NCI-H2107 (cell line): Measurements from ENCODE around the gene FAM98B.
"Not testable (repeated sequence)": the region's sequence is repeated elsewhere in the genome, so short reads cannot be mapped to it uniquely, and the experiment has no call there.

Experiments used
- DNase-seq: peaks from one replicate; lab custom pipeline; 2025; lab: John Stamatoyannopoulos, UW

FAM98B gene

GRCh38 chr15:38453971-38454695, at the start of gene FAM98B:
TSS of gene FAM98B (plus strand) at chr15:38454127. CDS start at chr15:38454162, 35 bp downstream.
- peak; percentile 21 for DNase-seq

GRCh38 chr15:38406436-38406835, 47.5 kb upstream of the FAM98B start:
- no peak for DNase-seq

DNA sequence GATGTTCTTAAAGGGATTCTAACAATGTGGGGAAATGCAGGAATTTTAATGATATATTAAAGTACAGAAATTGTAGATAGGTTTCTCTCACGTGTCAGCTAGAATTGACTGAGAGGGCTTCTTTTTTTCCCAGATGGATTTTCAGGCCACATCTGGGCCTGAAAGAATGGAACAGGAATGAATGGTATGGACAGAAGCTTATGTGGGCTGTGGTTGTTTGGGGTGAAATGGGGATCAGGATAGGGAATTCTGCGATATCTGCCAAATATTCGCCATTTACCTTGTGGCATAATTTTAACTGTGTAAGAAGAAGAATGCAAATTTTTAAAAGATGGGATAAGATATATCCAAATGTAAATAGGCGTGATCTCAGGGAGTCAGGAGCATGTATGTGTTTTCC, 45.4 kb upstream of the FAM98B start:
- DNase-seq: no peak

GRCh38 chr15:38411902-38412301, 42.0 kb upstream of the FAM98B start:
- DNase-seq: no peak

DNA sequence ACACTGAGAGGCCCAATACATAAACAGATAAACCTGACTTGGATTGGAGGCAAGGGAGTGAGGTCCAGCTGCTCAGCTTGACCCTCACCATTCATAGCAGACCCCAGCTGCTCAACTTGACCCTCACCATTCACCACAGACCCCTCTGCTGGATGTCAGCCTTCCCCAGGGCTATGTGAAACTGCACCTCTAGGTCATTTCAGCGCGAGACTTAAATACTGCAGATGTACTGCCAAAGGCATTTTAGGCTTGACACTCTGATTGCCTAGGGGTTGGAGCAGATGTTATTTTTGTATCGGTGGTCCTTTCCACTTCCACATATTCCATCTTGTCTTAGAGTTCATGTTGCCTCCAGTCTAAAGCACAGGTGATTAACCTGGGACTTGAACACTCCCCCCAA, 41.5 kb upstream of the FAM98B start:
- DNase-seq: no peak

- DNase-seq: no peak
These were observed 39.6 kb upstream of the FAM98B start for GRCh38 chr15:38414357-38414756.

DNA sequence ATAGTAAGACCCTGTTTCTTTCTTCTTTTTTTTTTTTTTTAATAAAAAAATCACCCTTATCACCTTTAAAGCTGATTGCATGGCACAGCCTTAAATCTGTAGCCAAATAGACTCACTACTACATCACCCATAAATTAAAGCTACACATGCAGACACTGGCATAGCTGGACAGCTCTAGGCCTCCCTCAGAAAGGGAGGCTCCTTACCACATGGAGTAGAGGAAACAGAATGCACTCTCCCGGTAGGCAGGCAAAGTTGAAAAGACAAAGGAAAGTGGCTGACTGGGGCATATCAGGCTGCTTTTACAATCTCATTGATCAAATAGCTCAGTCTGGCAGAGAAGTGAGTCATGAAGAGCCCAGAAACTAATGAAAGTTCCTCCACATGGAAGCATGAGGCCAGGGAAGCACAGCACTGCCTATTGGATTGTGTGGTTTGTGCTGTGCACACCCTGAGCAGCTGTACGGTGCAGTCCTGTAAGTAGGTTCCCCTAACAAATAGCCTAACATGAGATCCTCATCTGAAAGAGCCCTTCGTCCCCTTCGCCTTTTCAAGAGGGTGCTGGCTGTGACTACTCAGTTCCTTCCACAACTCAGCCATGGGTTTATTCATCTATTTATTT, 32.7 kb upstream of the FAM98B start:
- no peak for DNase-seq

- DNase-seq: no peak
These were observed 29.8 kb upstream of the FAM98B start for GRCh38 chr15:38424101-38424552.

DNA sequence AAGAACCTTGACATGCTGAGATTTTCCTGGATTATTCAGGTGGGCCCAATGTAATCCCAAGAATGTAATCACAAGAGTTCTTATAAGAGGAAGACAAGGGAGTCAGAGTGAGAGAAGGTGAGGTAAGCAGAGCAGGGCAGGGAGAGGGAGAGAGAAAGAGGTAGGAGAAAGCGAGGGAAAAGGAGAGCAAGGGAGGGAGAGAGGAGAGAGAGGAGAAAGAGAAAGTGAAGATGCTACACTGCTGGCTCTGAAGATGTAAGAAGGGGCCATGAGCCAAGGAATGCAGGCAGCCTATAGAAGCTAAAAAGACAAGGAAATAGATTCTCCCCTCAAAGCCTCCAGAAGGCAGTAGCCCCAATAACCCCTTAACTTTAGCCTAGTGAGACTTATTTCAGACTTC, 28.7 kb upstream of the FAM98B start:
- no peak for DNase-seq

DNA sequence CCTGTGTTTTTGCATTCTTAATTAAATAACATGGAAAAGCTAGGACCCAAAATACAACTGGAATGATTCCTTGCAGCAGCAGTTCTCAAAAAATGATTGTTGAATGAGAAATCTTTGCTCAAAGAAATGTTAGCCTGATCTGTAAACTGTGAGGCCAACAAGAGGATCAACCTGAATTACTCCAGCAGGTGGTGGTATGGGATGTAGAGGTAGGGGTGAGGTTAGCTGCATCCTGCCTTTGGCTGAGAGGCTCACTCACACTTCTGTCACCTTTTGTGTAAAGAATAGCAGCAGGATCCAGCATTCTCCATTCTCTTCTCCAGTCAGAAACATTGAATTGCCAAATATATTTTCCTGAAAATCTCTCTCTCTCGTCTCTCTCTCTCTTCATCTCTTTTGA, 26.5 kb upstream of the FAM98B start:
- no peak for DNase-seq

GRCh38 chr15:38430106-38430760, 23.7 kb upstream of the FAM98B start:
- no peak for DNase-seq

DNA sequence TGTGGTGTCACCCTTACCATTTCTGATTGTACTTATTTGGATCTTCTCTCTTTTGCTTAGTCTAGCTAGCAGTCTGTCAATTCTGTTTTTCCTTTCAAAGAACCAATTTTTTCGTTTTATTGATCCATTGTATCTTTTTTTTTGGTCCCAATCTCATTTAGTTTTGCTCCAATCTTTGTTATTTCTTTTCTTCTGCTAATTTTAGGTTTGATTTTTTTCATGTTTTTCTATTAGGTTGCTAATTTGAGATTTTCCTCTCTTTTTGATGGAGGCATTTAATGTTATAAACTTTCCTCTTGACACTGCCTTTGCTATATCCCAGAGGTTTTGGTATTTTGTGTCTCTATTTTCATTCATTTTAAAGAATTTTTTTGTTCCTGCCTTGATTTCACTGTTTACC, 16.9 kb upstream of the FAM98B start:
- DNase-seq: no peak

DNA sequence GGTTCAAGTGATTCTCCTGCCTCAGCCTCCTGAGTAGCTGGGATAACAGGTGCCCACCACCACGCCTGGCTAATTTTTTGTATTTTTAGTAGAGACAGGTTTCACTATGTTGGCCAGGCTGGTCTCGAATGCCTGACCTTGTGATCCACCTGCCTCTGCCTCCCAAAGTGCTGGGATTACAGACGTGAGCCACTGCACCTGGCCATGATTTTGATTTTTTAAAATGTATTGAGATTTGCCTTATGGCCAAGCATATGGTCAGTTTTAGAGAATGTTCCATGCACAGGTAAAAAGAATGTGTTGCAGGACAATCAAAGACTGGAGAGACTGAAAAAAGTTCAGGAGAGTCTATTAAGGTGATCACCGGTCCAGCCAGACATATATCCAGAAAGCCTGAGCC, 16.3 kb upstream of the FAM98B start:
- not testable (repeated sequence) for DNase-seq

GRCh38 chr15:38438031-38438986, 15.6 kb upstream of the FAM98B start:
- DNase-seq: no peak

DNA sequence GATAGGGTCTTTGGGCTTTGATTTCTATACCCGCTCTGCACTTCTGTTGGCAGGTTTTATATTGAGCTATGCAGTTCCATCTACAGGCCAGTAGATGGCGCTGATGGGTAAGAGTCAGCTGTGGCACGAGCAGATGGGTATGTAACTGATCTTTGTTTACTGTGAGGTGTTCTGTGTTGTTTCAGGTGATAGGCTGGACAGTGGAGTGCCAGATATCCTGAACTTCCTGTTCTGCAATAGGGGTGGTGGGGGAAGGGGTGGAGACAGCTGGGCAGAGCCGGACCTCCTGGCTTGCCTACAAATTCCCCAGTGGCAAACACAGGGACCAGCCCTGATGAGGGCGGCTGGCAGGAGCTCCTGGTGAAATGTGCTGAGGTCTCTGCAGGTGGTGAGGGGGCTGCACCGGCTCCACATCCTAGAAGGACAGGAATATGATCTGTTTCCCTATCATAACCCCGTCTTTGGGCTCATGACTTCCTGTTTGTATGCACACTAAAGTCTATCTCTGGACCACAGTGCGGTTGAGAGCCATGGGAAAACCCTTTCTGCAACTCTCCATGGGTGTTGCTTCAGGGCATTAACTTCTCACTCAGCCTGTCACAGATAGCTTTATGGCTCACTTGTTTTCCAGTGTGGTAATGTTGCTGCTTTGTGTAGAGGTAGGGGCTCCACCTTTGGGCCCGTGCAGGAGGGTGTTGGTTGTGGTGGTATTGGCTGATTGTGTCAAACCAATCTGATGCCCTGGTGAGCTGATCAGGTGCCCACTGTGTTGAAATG, 13.4 kb upstream of the FAM98B start:
- peak; percentile 5 for DNase-seq

- no peak for DNase-seq
These were observed 12.8 kb upstream of the FAM98B start for GRCh38 chr15:38441130-38441519.

GRCh38 chr15:38454696-38455090, 766 bp downstream of the FAM98B start:
- no peak for DNase-seq

DNA sequence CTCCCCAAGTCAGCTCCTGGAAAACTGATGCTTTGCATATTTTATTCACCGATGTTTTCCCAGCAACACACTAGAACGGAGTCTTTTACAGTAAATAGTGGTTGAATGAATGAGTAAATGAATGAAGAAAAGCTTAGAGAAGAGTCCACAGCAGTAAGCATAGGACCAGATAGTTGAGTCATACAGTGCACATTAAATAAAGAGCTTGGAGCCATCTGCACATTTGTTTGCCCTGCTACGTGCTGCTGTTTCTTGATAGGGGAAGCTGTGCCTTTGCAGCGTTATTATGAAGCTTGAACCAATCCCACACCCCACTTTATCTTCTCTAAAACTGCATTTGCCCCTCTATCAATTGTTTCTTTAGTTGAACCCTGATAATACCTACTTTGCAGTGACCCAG, 1.2 kb downstream of the FAM98B start:
- no peak for DNase-seq

DNA sequence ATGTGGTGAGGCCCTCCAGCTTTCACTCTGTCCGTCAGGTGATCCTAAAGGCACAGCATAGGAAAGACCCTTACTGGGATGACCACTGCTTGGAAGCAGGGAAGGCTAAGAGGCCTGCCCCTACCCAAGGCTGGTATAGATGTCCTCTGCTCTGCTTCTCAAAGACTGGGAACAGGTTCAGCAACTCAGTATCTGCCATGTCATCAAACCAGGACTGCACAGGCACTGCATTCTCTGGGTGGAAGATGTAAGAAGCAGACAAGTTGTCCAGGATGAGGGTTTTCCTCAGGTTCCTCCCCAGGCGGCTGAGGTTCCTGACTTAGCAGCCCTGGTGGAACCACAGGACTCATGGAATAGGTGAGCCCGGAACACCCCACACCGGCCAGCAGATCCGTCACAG, 4.7 kb downstream of the FAM98B start:
- DNase-seq: no peak

- DNase-seq: no peak
These were observed 5.6 kb downstream of the FAM98B start for GRCh38 chr15:38459480-38459879.

DNA sequence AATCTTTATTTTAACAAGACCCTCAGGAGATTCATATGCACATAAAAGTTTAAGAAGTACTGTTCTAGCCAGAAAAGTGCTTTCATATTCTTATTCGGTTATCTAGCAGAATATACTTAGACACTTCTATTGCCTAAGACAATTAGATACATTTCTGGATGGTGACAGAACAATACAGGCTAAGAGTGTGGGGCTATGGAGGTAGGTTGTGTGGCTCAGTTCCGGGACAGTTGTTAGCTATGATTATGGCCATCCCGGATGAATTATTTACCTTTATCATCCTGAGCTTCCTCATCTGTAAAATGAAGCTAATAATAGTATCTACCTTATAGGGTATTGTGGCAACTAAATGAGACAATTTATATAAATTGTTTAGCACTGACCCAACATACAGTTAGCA, 6.6 kb downstream of the FAM98B start:
- no peak for DNase-seq
